Right atrium auricular region (tissue), 2 donors: ENCODE measurements around the gene WWC2. TPM values are rescaled to one million over a fixed set of nuclear protein-coding genes. Genes with fewer than 3 reads are reported as not detected.

Experiments
- DNase-seq: peaks from one replicate; pipeline ENCODE4 v3.0.0-alpha.2; 2019; ENCODE audit warnings: low spot score
- H3K27ac ChIP-seq, 2 donors: fragments of 200-600 bp; sonication (generic); 1 replicate in 1 of 2; 2 replicates in 1 of 2; pipeline ENCODE4 v1.5.1; 2016 to 2019
- H3K27me3 ChIP-seq, 2 donors: fragments of 200-600 bp; sonication (generic); one replicate each; pipeline versions ENCODE4 v1.5.1 to v1.6.0; 2017 to 2019
- H3K36me3 ChIP-seq: fragments of 200-600 bp; sonication (generic); one replicate; pipeline ENCODE4 v1.5.1; 2016
- H3K4me1 ChIP-seq, 2 donors: fragments of 200-600 bp; sonication (generic); one replicate each; pipeline versions ENCODE4 v1.5.1 to v1.6.0; 2017 to 2019
- H3K4me3 ChIP-seq, 2 donors: fragments of 200-600 bp; sonication (generic); 1 replicate in 1 of 2; 2 replicates in 1 of 2; pipeline ENCODE4 v1.5.1; 2017 to 2019; ENCODE audit warnings: mild to moderate bottlenecking in 1 of 2, moderate library complexity in 1 of 2
- H3K9me3 ChIP-seq, 2 donors: fragments of 200-600 bp; sonication (generic); one replicate each; pipeline ENCODE4 v1.5.1; 2019
- CTCF ChIP-seq, 2 donors: fragments of 200-600 bp; sonication (generic); IDR thresholded peaks; one replicate each; pipeline ENCODE4 v1.5.1; 2019; ENCODE audit warnings: antibody characterized with exemption in 2 of 2
- total RNA-seq, 2 donors: library from RNA; depleted of rRNA; stranded (reverse); fragments of >200 nt; gene quantifications; one replicate each; pipeline ENCODE4 v1.1.0, GENCODE V29; 2016

The WWC2 gene
- total RNA-seq, 2 donors from 2014 or later: 22.4 to 22.7 TPM

GRCh38 chr4:183356931-183357675 is 258.0 kb downstream of the WWC2 start:
- Histone ChIP-seq H3K4me1 (no peaks in the 10 kb centered on the region), H3K27ac (no peak overlapping the region), H3K27me3 (no peaks in the 10 kb centered on the region), H3K9me3 (no peaks in the 10 kb centered on the region), H3K4me3 (no peak overlapping the region), H3K36me3 (no peaks in the 10 kb centered on the region)
- DNase-seq: no peak
- TF ChIP-seq CTCF (IDR thresholded peaks at IDR 0.05): no peak

- no peak for DNase-seq
- no peaks in the 10 kb centered on the region for H3K27me3 ChIP-seq
- H3K4me3 ChIP-seq: no peak overlapping the region
- TF ChIP-seq CTCF (IDR thresholded peaks at IDR 0.05): no peak
- H3K36me3 ChIP-seq: no peaks in the 10 kb centered on the region
- no peak overlapping the region for H3K27ac ChIP-seq
- no peaks in the 10 kb centered on the region for H3K9me3 ChIP-seq
- no peaks in the 10 kb centered on the region for H3K4me1 ChIP-seq
Measured at GRCh38 chr4:183358215-183358755, 259.2 kb downstream of the WWC2 start.

- no peak for TF ChIP-seq CTCF (IDR thresholded peaks at IDR 0.05)
- no peak overlapping the region for H3K4me3 ChIP-seq
- H3K36me3 ChIP-seq: no peaks in the 10 kb centered on the region
- H3K27ac ChIP-seq: no peak overlapping the region
- no peak for DNase-seq
- no peaks in the 10 kb centered on the region for H3K27me3 ChIP-seq
- no peaks in the 10 kb centered on the region for H3K9me3 ChIP-seq
- H3K4me1 ChIP-seq: no peaks in the 10 kb centered on the region
Measured at GRCh38 chr4:183360161-183360919, 261.3 kb downstream of the WWC2 start.

- Histone ChIP-seq H3K27me3 (no peaks in the 10 kb centered on the region), H3K36me3 (no peaks in the 10 kb centered on the region), H3K9me3 (no peaks in the 10 kb centered on the region), H3K4me3 (no peak overlapping the region), H3K4me1 (no peaks in the 10 kb centered on the region), H3K27ac (no peak overlapping the region)
- TF ChIP-seq CTCF (IDR thresholded peaks at IDR 0.05): no peak
- no peak for DNase-seq
Measured at GRCh38 chr4:183362036-183362435, 263.0 kb downstream of the WWC2 start.

GRCh38 chr4:183362916-183363542 is 264.0 kb downstream of the WWC2 start:
- H3K4me1 ChIP-seq: no peaks in the 10 kb centered on the region
- no peaks in the 10 kb centered on the region for H3K27me3 ChIP-seq
- no peak for TF ChIP-seq CTCF (IDR thresholded peaks at IDR 0.05)
- H3K27ac ChIP-seq: no peak overlapping the region
- no peaks in the 10 kb centered on the region for H3K9me3 ChIP-seq
- H3K36me3 ChIP-seq: no peaks in the 10 kb centered on the region
- no peak for DNase-seq
- no peak overlapping the region for H3K4me3 ChIP-seq
